ENCODE results near the gene AFF3. TPM values are rescaled to one million over a fixed set of nuclear protein-coding genes. Genes with fewer than 3 reads are reported as not detected.

Gene AFF3
- total RNA-seq, 6 experiments from 2014 or later = 1.3 to 7.3 (median 6.4) TPM

- DNase-seq (no peak), ATAC-seq (peak in 3 of 4 donors; percentile 33 to 83 (median 71))
- TF ChIP-seq POLR2A (IDR thresholded peaks at IDR 0.05) = no peak
- TF ChIP-seq, protein P1, sequence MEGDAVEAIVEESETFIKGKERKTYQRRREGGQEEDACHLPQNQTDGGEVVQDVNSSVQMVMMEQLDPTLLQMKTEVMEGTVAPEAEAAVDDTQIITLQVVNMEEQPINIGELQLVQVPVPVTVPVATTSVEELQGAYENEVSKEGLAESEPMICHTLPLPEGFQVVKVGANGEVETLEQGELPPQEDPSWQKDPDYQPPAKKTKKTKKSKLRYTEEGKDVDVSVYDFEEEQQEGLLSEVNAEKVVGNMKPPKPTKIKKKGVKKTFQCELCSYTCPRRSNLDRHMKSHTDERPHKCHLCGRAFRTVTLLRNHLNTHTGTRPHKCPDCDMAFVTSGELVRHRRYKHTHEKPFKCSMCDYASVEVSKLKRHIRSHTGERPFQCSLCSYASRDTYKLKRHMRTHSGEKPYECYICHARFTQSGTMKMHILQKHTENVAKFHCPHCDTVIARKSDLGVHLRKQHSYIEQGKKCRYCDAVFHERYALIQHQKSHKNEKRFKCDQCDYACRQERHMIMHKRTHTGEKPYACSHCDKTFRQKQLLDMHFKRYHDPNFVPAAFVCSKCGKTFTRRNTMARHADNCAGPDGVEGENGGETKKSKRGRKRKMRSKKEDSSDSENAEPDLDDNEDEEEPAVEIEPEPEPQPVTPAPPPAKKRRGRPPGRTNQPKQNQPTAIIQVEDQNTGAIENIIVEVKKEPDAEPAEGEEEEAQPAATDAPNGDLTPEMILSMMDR (IDR thresholded peaks at IDR 0.05) = no peak
- Histone ChIP-seq H3K27ac (no peak overlapping the region), H3K27me3 (no peaks in the 10 kb centered on the region), H3K9me3 (no peaks in the 10 kb centered on the region), H3K4me3 (no peak overlapping the region), H3K36me3 (no peaks in the 10 kb centered on the region), H3K4me1 (peaks cover 0 to 10% (median 0%) of the 10 kb centered on the region in 4 donors)
- WGBS (ENCODE audit: insufficient coverage, low coverage, low lambda C conversion rate, missing lambda C conversion rate) = 67% methylated on average over 5 of the region's 7 CpGs
- intact Hi-C loops (cut with DNase I) = no loop called here
Measured at GRCh38 chr2:99875627-99876201, 266.7 kb downstream of the AFF3 start.

DNA sequence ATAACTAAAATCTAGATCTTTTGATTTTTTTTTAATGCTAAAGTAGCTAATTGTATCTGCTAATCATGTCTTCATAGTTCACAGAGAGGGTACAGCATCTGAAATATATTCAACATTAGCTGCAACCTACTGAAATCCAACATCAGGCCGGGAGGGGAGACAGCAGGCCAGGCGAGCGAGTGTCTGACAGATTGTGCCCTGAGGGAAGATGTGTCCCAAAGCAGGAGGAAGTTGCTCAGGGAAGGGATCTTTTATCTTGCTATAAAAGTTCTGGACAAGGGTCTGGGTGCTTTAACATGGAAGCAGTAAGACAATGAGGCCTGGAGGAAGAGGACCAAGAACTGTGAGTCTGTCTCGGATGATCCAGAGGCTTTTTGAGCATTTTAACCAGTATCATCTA, 274.1 kb downstream of the AFF3 start:
- ATAC-seq (no peak), DNase-seq (no peak)
- intact Hi-C loops (cut with DNase I) = no loop called here
- Histone ChIP-seq H3K27ac (no peak overlapping the region), H3K27me3 (no peaks in the 10 kb centered on the region), H3K36me3 (no peaks in the 10 kb centered on the region), H3K9me3 (no peaks in the 10 kb centered on the region), H3K4me3 (no peak overlapping the region), H3K4me1 (peaks cover 0 to 20% (median 9%) of the 10 kb centered on the region in 4 donors)
- no peak for TF ChIP-seq POLR2A (IDR thresholded peaks at IDR 0.05)
- TF ChIP-seq, protein P1 (IDR thresholded peaks at IDR 0.05) = no peak
- 88% methylated on average over 4 of the region's 4 CpGs for WGBS (ENCODE audit: insufficient coverage, low coverage, low lambda C conversion rate, missing lambda C conversion rate)

DNA sequence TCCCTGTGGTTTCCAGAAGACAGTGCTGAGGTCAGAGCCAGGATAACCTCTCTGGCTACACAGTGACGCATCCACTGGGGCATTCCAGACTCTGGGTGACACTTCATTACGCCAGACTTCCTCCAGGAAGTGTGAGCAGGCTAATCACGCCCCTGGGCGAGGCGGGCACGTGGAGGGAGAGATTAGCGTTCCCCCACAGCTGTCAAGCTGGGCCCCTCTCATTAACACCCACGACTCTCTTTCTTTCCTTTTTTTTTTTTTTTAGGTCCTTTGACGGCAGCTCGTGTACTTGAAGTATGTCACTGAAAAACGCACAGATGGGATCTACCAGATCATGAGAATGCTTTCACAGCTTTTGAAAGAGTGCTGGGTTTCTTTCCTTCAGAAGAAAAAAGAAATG, 274.6 kb downstream of the AFF3 start:
- Histone ChIP-seq H3K27me3 (no peaks in the 10 kb centered on the region), H3K4me1 (peaks cover 0 to 21% (median 9%) of the 10 kb centered on the region in 4 donors), H3K9me3 (no peaks in the 10 kb centered on the region), H3K36me3 (no peaks in the 10 kb centered on the region), H3K27ac (no peak overlapping the region), H3K4me3 (no peak overlapping the region)
- intact Hi-C loops (cut with DNase I) = no loop called here
- 55% methylated on average over 7 of the region's 11 CpGs for WGBS (ENCODE audit: insufficient coverage, low coverage, low lambda C conversion rate, missing lambda C conversion rate)
- TF ChIP-seq, protein P1 (IDR thresholded peaks at IDR 0.05) = no peak
- no peak for TF ChIP-seq POLR2A (IDR thresholded peaks at IDR 0.05)
- ATAC-seq = no peak
- no peak for DNase-seq

DNA sequence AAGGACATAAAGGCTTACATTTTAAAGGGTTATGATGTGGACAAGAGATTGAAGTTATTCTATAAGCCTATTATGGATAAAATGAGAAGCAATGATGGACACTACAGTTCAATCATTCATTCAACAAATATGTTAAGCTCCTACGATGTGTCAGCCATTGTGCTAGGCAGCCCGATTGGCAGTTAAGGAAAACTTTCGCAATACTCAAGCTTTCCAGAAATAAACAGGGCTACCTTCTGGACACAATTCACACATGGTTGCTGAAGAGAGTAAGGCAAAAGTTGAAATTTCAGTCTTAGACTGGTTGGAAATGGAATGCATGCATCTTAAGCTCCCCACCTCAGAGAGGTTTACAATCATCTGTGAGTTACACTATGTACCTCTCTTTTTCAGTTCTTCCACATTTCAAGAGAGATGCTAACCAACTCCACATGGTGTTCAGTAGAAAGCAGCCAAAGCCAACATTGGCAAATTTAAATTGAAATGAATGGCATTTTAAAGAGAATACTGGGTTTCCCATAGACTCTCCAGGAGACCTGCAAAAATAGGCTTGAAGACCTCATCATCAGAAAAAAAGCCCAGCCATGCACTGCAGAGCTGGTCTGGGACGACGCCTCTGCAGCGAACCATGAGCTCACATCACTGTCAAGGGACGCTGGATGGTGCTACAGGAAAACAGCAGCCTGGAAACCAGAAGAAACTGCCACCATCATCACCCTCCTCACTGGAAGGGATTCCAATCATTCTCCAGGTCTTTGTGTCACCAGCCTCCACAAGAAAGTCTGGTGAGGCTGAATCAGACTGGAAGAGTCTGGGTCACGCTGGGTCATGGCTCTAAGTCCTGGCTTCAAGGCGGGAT, 276.3 kb downstream of the AFF3 start:
- ATAC-seq (no peak), DNase-seq (no peak)
- TF ChIP-seq POLR2A (IDR thresholded peaks at IDR 0.05) = no peak
- TF ChIP-seq, protein P1 (IDR thresholded peaks at IDR 0.05) = no peak
- WGBS (ENCODE audit: insufficient coverage, low coverage, low lambda C conversion rate, missing lambda C conversion rate) = 69% methylated on average over 9 of the region's 9 CpGs
- intact Hi-C loops (cut with DNase I) = no loop called here
- Histone ChIP-seq H3K4me3 (no peak overlapping the region), H3K36me3 (no peaks in the 10 kb centered on the region), H3K9me3 (no peaks in the 10 kb centered on the region), H3K4me1 (peaks cover 0 to 27% (median 9%) of the 10 kb centered on the region in 4 donors), H3K27me3 (no peaks in the 10 kb centered on the region), H3K27ac (peak overlapping the region in 1 of 3 donors; percentile 66)

Measured in right lobe of liver (tissue), 6 donors.